ENCODE measurements around the gene MAPK1. TPM values are rescaled to one million over a fixed set of nuclear protein-coding genes. Genes with fewer than 3 reads are reported as not detected.
"Not testable (repeated sequence)": the region's sequence is repeated elsewhere in the genome, so short reads cannot be mapped to it uniquely, and the experiment has no call there.

MAPK1 gene
- total RNA-seq, 1 experiment from 2014 or later, result 98.8 TPM

DNA sequence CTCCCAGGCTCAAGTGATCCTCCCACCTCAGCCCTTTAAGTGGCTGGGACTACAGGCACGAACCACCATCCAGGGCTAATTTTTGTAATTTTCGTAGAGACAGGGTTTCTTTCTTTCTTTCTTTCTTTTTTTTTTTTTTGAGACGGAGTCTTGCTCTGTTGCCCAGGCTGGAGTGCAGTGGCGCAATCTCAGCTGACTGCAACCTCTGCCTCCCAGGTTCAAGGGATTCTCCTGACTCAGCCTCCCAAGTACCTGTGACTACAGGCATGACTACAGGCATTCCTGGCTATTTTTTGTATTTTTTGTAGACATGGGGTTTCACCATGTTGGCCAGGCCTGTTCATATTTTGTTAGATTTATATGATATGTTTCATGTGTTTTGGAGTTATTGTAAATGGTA, 28.8 kb upstream of the MAPK1 start:
- H3K27me3 ChIP-seq, DNase-seq, H3K36me3 ChIP-seq: not testable (repeated sequence)

DNA sequence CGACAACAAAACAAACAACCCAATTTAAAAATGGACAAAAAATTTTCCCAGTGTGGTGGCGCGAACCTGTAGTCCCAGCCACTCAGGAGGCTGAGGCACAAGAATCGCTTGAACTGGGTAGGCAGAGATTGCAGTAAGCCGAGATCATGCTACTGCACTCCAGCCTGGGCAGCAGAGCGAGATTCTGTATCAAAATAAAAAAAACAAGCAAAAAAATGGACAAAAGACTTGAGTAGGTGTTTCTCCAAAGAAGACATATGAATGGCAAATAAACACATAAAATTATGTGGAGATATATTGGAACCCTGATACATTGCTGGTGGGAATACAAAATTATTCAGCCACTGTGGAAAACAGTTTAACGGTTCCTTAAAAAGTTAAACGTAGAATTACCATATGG, 27.4 kb upstream of the MAPK1 start:
- Histone ChIP-seq H3K4me3 (no peak overlapping the region), H3K4me1 (no peaks in the 10 kb centered on the region), H3K9me3 (replicated peaks) (no peaks in the 10 kb centered on the region), H3K27ac (no peak overlapping the region), H3K36me3 (no peaks in the 10 kb centered on the region; the same call in 1 of the 2 replicates), H3K27me3 (no peaks in the 10 kb centered on the region; the same call in 1 of the 2 replicates)
- no peak for DNase-seq

More for the DNA sequence above, 28.8 kb upstream of the MAPK1 start:
- H3K4me3 ChIP-seq; H3K9me3 ChIP-seq (replicated peaks); H3K27ac ChIP-seq; H3K4me1 ChIP-seq: not testable (repeated sequence)

DNA sequence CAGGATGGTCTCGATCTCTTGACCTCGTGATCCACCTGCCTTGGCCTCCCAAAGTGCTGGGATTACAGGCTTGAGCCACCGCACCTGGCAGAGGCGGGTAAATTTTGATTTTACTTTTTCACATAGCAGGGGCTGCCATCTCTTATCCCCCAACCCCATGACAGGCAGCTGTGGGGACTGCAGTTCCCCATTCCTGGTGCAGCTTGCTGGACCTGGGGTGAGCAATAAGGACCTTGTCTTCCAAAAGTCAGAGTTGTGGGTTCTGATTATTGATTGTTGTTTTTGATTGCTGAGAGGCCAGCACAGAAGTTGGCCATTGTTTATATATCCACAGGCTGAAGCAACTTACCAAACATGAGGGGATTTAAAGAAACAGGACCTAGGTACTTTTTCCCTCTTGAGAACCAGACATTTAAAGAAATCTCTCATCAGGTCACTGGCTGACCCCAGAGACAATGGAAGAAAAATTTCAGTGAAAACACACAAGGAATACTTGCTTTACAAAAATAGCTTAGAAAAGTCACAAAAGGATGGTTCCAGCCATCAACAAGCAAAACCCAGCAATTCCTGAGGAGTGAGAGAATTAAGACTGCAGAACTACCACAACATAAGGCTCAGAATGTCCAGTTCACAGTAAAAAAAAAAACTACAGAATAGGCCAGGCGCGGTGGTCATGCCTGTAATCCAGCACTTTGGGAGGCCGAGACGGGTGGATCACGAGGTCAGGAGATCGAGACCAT, 22.0 kb upstream of the MAPK1 start:
- Histone ChIP-seq H3K27ac (no peak overlapping the region), H3K9me3 (replicated peaks) (no peaks in the 10 kb centered on the region), H3K36me3 (no peaks in the 10 kb centered on the region; the same call in 1 of the 2 replicates), H3K4me1 (no peaks in the 10 kb centered on the region), H3K4me3 (no peak overlapping the region), H3K27me3 (no peaks in the 10 kb centered on the region; the same call in 1 of the 2 replicates)
- no peak for DNase-seq

DNA sequence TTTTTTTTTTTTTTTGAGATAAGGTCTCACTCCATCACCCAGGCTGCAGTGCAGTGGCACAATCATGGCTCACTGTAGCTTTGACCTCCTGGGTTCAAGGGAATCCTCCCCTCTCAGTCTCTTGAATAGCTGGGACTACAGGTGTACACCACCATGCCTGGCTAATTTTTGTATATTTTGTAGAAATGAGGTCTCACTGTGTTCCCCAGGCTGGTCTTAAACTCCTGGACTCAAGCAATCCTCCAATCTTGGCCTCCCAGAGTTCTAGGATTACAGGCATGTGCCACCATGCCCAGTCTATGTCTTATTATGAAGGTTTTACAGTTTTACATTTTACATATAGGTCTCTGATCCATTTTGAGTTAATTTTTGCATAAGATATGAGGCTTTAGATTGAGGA, 20.4 kb upstream of the MAPK1 start:
- no peak overlapping the region for H3K27ac ChIP-seq
- no peaks in the 10 kb centered on the region for H3K9me3 ChIP-seq (replicated peaks)
- H3K4me3 ChIP-seq, result no peak overlapping the region
- no peaks in the 10 kb centered on the region; the same call in 1 of the 2 replicates for H3K36me3 ChIP-seq
- DNase-seq, result no peak
- H3K4me1 ChIP-seq, result no peaks in the 10 kb centered on the region
- H3K27me3 ChIP-seq, result no peaks in the 10 kb centered on the region; the same call in 1 of the 2 replicates

DNA sequence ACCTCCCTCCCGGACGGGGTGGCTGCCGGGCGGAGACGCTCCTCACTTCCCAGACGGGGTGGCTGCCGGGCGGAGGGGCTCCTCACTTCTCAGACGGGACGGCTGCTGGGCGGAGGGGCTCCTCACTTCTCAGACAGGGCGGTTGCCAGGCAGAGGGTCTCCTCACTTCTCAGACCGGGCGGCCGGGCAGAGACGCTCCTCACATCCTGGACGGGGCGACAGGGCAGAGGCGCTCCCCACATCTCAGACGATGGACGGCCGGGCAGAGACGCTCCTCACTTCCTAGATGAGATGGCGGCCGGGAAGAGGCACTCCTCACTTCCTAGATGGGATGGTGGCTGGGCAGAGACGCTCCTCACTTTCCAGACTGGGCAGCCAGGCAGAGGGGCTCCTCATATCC, 16.5 kb upstream of the MAPK1 start:
- not testable (repeated sequence) for DNase-seq; H3K4me1 ChIP-seq; H3K27me3 ChIP-seq; H3K4me3 ChIP-seq; H3K27ac ChIP-seq; H3K9me3 ChIP-seq (replicated peaks); H3K36me3 ChIP-seq

DNA sequence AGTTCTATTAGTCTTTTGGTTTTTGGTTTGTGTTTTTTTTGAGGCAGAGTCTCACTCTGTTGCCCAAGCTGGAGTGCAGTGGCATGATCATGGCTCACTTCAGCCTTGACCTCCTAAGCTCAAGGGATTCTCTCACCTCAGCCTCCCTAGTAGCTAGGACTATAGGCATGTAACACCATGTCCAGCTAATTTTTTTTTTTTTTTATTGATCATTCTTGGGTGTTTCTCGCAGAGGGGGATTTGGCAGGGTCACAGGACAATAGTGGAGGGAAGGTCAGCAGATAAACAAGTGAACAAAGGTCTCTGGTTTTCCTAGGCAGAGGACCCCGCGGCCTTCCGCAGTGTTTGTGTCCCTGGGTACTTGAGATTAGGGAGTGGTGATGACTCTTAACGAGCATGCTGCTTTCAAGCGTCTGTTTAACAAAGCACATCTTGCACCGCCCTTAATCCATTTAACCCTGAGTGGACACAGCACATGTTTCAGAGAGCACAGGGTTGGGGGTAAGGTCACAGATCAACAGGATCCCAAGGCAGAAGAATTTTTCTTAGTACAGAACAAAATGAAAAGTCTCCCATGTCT, 15.4 kb upstream of the MAPK1 start:
- H3K4me1 ChIP-seq; H3K4me3 ChIP-seq; H3K36me3 ChIP-seq; DNase-seq; H3K27ac ChIP-seq; H3K27me3 ChIP-seq; H3K9me3 ChIP-seq (replicated peaks): not testable (repeated sequence)

DNA sequence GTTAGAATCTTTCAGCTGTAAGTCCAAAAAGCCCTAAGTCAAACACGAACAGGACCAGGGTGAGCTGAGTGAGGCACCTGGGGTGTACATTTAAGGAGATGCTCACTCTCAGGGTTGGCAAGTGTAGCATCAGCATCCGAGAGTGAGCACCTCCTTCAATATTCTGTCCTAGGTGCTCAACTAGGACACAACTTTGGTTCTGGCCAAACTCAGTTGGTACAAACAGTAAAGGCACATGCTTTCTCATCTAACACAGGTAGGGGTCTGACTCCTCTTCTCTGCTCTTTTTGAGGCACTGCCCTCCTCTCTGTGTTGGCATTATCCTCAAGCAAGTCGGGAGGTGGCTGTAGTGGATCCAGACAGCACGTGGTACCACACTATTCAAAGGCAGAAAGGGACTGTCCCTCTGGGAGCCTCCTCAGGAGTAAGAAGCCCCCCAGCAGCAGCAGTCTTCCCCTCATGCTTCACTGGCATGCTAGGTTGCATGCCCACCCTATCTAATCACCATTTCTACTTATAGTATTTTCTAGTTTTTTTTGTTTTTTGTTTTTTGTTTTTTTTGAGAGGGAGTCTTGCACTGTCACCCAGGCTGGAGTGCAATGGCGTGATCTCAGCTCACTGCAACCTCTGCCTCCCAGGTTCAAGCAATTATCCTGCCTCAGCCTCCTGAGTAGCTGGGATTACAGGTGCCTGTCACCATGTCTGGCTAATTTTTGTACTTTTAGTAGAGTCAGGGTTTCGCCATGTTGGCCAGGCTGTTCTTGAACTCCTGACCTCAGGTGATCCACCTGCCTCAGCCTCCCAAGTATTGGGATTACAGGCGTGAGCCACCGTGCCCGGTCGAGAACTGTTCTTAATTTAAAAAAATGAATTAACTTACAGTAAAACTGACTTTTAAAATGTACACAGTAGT, 14.7 kb upstream of the MAPK1 start:
- Histone ChIP-seq H3K4me1 (no peaks in the 10 kb centered on the region), H3K27ac (no peak overlapping the region), H3K4me3 (no peak overlapping the region), H3K27me3 (no peaks in the 10 kb centered on the region), H3K9me3 (replicated peaks) (no peaks in the 10 kb centered on the region), H3K36me3 (no peaks in the 10 kb centered on the region)
- DNase-seq, result no peak

DNA sequence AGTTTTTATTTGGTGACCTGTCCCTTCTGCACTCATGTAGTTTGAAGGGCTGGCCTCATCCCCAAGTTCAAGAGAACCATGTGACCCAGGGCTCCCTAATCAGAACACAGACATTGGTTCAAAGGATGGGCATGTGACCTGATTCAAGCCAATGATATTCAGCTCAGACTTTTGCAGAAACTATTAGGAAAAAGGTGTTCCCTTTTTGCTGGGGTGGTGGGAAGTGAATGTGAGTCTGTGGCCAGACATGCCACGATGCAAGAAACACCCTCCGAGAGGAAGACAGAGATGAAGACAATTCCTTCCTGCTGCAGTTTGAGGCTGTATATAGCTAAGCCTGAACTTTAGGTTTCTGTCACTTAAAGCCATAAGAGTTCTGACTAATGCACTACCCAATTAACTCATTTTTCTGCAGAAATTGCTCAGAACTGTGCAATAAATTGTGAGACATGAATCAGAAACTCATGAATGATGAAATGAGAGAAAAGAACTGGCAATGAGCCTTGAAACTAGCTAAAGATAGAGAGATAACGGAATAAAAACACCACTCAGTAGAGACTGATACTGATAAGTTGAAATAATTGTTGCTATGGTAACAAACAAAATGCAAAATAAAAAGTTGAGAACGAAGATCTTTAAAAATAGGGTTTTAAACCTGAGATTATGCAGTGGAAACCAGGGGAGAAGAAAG, 9.2 kb upstream of the MAPK1 start:
- Histone ChIP-seq H3K4me1 (no peaks in the 10 kb centered on the region), H3K9me3 (replicated peaks) (no peaks in the 10 kb centered on the region), H3K36me3 (no peaks in the 10 kb centered on the region; the same call in 1 of the 2 replicates), H3K27ac (no peak overlapping the region), H3K4me3 (no peak overlapping the region), H3K27me3 (no peaks in the 10 kb centered on the region)
- no peak for DNase-seq

DNA sequence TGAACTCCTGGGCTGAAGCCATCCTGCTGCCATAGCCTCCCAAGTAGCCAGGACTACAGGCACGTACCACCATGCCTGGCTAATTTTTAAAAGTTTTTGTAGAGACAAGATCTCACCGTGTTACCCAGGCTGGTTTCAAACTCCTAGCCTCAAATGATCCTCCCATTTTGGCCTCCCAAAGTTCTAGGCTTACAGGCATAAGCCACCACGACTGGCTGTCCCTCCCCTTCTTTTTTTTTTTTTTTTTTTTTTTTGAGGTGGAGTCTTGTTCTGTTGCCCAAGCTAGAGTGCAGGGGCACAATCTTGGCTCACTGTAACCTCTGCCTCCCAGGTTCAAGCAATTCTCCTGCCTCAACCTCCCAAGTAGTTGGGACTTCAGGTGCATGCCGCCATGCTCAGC, 7.5 kb upstream of the MAPK1 start:
- H3K27me3 ChIP-seq; H3K9me3 ChIP-seq (replicated peaks); H3K4me3 ChIP-seq; H3K4me1 ChIP-seq; H3K36me3 ChIP-seq; H3K27ac ChIP-seq; DNase-seq: not testable (repeated sequence)

DNA sequence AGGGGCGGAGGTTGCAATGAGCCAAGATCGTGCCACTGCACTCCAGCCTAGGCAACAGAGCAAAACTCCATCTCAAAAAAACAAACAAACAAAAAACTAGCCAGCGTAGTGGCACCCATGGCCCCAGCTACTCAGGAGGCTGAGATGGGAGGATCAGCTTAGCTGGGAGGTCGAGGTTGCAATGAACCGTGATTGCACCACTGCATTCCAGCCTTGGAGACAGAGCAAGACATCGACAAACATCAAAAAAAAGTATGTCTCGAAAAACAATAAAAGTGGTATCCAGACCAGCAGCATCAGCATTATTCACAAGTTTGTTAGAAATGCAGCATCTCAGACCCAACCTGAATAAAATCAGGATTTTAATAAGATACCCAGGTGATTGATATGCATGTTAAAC, 6.2 kb upstream of the MAPK1 start:
- no peaks in the 10 kb centered on the region for H3K27me3 ChIP-seq
- H3K9me3 ChIP-seq (replicated peaks), result no peaks in the 10 kb centered on the region
- H3K4me3 ChIP-seq, result no peak overlapping the region
- H3K27ac ChIP-seq, result no peak overlapping the region
- H3K36me3 ChIP-seq, result no peaks in the 10 kb centered on the region; the same call in 1 of the 2 replicates
- H3K4me1 ChIP-seq, result no peaks in the 10 kb centered on the region
- no peak for DNase-seq

DNA sequence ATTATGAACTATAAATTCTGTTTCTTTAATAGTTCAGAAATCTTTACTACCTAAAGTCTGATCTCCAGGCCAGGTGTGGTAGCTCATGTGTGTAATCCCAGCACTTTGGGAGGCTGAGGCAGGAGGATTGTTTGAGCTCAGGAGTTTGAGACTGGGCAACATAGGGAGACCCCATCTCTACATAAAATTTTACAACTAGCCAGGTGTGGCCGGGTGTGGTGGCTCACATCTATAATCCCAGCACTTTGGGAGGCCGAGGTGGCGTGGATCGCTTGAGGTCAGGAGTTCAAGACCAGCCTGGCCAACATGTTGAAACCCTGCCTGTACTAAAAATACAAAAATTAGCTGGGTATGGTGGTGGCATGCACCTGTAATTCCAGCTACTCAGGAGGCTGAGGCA, 5.3 kb upstream of the MAPK1 start:
- not testable (repeated sequence) for H3K27me3 ChIP-seq; H3K36me3 ChIP-seq; H3K4me1 ChIP-seq; DNase-seq; H3K27ac ChIP-seq; H3K4me3 ChIP-seq; H3K9me3 ChIP-seq (replicated peaks)

DNA sequence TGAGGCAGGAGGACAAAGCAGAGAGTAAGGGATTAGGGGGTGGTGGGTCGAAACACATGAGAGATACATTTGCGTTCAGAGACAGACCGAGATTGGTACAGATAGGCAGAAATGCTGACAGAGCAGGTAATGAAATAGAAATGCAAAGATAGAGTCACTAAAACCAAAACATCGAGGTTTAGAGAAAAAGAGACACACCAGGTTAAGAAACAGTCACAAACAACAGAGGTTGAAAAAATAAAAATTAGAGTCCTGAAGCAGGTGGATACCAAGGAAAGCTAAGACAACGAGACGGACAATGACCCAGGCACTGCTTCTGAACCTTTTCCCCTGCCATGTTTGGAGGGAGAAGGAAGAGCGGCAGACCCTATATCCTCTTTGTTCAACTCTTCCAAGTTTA, 1.2 kb upstream of the MAPK1 start:
- Histone ChIP-seq H3K4me1 (peaks cover 8% of the 10 kb centered on the region), H3K27ac (no peak overlapping the region), H3K36me3 (peaks cover 4% of the 10 kb centered on the region; the same call in 1 of the 2 replicates), H3K9me3 (replicated peaks) (no peaks in the 10 kb centered on the region), H3K4me3 (peak overlapping the region; percentile 93), H3K27me3 (no peaks in the 10 kb centered on the region)
- DNase-seq, result no peak

DNA sequence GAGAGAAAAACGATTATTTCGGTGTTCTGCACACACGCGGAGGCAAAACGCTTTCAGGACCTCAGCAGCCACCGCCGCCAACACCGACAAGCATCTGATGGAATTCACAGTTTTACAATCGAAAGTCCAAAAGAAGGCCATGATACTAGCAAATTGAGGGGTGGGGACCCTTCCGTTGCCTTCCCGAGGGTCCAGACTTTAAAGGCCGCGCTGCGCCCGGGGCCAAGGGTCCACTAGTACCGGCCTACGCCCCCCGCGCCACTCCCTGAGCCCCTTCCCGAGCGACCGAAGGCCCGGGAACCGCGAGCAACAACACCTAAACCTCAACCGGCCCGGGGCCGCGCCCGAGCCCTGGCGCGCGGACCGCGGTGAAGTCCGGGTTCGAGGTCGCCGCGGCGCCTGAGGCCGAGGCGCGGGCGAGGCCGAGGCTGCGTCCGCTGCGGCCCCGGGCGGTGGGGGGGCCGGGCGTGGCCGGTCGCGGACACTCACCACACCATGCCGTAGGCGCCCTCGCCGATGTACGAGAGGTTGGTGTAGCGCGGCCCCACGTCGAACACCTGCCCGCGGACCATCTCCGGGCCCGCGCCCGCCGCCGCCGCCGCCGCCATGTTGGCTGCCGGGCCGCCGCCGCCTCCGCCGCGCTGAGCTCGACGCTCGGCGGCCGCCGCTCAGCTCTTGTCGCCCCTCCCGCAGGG, 465 bp downstream of the MAPK1 start:
- Histone ChIP-seq H3K9me3 (replicated peaks) (no peaks in the 10 kb centered on the region), H3K36me3 (0 out of 2 replicates have a peak, but pooled peaks cover 4% of the 10 kb centered on the region), H3K27me3 (no peaks in the 10 kb centered on the region), H3K4me1 (peaks cover 8% of the 10 kb centered on the region), H3K4me3 (peak overlapping the region; percentile 93), H3K27ac (peak overlapping the region; percentile 77; the same call in 1 of the 2 replicates)
- DNase-seq, result peak; percentile 9 to 44

DNA sequence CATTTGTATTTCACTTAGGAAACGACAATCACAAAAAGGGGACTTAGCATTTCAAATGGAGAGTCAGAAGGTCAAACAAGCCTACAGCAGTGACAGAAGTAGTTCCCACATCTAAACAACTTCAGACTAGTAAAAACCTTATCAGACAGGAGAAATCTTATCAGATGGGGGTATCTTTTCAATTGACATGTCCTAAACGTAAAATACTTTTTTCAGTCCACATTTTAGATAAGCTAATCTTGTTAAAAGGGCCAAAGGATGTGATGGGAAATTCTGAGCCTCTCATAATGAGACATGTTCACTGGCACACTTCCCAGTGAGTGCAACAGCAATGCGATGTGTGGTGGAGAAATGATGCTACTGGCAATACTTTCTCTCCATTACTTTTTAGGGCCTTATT, 2.4 kb downstream of the MAPK1 start:
- Histone ChIP-seq H3K27ac (no peak overlapping the region), H3K4me1 (peaks cover 8% of the 10 kb centered on the region), H3K27me3 (no peaks in the 10 kb centered on the region), H3K36me3 (0 out of 2 replicates have a peak, but pooled peaks cover 4% of the 10 kb centered on the region), H3K4me3 (0 out of 2 replicates have a peak overlapping the region, but pooled peaks have one; percentile 93), H3K9me3 (replicated peaks) (no peaks in the 10 kb centered on the region)
- peak in 1 of 2 experiments; percentile 27 for DNase-seq

Measured in SJCRH30 (cell line).